ENCODE measurements around the gene GPR27. TPM values are rescaled to one million over a fixed set of nuclear protein-coding genes. Genes with fewer than 3 reads are reported as not detected.

Gene GPR27, protein sequence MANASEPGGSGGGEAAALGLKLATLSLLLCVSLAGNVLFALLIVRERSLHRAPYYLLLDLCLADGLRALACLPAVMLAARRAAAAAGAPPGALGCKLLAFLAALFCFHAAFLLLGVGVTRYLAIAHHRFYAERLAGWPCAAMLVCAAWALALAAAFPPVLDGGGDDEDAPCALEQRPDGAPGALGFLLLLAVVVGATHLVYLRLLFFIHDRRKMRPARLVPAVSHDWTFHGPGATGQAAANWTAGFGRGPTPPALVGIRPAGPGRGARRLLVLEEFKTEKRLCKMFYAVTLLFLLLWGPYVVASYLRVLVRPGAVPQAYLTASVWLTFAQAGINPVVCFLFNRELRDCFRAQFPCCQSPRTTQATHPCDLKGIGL
- not detected in 2 replicates for total RNA-seq

GRCh38 chr3:71753701-71754609 is at the start of gene GPR27:
Gene GPR27, plus strand, starts transcription at chr3:71753855. Its CDS starts 195 bp downstream, at chr3:71754050.

GRCh38 chr3:71725271-71725991 is 28.2 kb upstream of the GPR27 start, which contains the start of gene EIF4E3:
Gene EIF4E3, minus strand, starts transcription at chr3:71725402. Its CDS starts 35 bp downstream, at chr3:71725367.

DNA sequence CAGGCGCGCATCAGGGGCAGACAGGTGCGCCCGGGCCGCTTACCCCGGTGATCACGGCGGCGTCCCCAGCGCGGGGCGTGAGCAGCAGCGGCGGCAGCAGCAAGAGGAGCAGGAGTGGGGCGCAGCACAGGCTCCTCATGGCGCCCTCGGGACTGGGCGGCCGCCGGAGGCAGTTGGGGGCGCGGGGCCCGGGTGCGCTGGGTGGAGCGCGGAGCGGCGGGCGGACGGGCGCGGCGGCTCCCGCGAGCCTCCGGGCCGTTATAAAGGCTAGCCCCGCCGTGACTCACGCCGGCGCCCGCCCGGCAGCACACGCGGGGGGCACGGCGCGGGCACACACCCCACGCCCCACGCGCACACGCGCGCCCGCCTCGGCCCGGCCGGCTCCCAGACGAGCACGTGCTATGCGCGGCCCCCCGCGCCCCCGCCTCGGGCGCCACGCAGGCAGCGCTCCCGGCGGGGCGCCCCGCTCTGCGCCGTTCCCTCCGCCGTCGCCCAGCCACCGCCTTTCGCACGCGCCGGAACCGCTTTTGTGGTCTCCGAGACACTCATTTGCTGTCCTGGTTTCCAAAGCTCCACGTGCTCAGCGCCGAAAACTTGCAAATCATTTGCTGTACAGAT is 31.4 kb downstream of the GPR27 start, which contains the start of gene PROK2:
TSS of gene PROK2 (minus strand) at position 235 of the 618 bp plus-strand sequence. CDS start at position 139, 96 bp downstream.

Other genes with a start within 250 kb of the GPR27 start
- gene FOXP1, start 170.1 kb upstream of the GPR27 start, total RNA-seq, result 116 and 142 TPM in 2 replicates
- 2.0 and 2.7 TPM in 2 replicates for gene EIF4E3, start 28.5 kb upstream of the GPR27 start, total RNA-seq
- not detected in 2 replicates for gene PROK2, start 31.3 kb downstream of the GPR27 start, total RNA-seq

Measured in vein endothelial cell (primary cell).